ENCODE data around the gene DGCR2. TPM values are rescaled to one million over a fixed set of nuclear protein-coding genes. Genes with fewer than 3 reads are reported as not detected.

The DGCR2 gene
- polyA plus RNA-seq, 1 donor from 2014 or later: 67.1 TPM

- no peaks in the 10 kb centered on the region for H3K27me3 ChIP-seq (ENCODE audit: insufficient read depth, low read depth, low read length)
- TF ChIP-seq RAD21 (conservative IDR thresholded peaks at IDR 0.05): no peak
- no peak for TF ChIP-seq TAF1 (IDR thresholded peaks at IDR 0.05; ENCODE audit: low read depth)
- no peak for TF ChIP-seq EZH2 (IDR thresholded peaks at IDR 0.05; ENCODE audit: borderline replicate concordance, insufficient read depth, low read length, poor library complexity, severe bottlenecking)
- no peak for TF ChIP-seq EP300 (conservative IDR thresholded peaks at IDR 0.05; ENCODE audit: poor library complexity, severe bottlenecking)
- TF ChIP-seq SMC3 (conservative IDR thresholded peaks at IDR 0.05; ENCODE audit: poor library complexity): no peak
- TF ChIP-seq, protein P1, sequence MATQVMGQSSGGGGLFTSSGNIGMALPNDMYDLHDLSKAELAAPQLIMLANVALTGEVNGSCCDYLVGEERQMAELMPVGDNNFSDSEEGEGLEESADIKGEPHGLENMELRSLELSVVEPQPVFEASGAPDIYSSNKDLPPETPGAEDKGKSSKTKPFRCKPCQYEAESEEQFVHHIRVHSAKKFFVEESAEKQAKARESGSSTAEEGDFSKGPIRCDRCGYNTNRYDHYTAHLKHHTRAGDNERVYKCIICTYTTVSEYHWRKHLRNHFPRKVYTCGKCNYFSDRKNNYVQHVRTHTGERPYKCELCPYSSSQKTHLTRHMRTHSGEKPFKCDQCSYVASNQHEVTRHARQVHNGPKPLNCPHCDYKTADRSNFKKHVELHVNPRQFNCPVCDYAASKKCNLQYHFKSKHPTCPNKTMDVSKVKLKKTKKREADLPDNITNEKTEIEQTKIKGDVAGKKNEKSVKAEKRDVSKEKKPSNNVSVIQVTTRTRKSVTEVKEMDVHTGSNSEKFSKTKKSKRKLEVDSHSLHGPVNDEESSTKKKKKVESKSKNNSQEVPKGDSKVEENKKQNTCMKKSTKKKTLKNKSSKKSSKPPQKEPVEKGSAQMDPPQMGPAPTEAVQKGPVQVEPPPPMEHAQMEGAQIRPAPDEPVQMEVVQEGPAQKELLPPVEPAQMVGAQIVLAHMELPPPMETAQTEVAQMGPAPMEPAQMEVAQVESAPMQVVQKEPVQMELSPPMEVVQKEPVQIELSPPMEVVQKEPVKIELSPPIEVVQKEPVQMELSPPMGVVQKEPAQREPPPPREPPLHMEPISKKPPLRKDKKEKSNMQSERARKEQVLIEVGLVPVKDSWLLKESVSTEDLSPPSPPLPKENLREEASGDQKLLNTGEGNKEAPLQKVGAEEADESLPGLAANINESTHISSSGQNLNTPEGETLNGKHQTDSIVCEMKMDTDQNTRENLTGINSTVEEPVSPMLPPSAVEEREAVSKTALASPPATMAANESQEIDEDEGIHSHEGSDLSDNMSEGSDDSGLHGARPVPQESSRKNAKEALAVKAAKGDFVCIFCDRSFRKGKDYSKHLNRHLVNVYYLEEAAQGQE (IDR thresholded peaks at IDR 0.05; ENCODE audit: borderline replicate concordance): no peak
- TF ChIP-seq MXI1 (conservative IDR thresholded peaks at IDR 0.05; ENCODE audit: poor library complexity, severe bottlenecking): no peak
- TF ChIP-seq POLR2AphosphoS5 (IDR thresholded peaks at IDR 0.05): no peak
- TF ChIP-seq, protein P2, sequence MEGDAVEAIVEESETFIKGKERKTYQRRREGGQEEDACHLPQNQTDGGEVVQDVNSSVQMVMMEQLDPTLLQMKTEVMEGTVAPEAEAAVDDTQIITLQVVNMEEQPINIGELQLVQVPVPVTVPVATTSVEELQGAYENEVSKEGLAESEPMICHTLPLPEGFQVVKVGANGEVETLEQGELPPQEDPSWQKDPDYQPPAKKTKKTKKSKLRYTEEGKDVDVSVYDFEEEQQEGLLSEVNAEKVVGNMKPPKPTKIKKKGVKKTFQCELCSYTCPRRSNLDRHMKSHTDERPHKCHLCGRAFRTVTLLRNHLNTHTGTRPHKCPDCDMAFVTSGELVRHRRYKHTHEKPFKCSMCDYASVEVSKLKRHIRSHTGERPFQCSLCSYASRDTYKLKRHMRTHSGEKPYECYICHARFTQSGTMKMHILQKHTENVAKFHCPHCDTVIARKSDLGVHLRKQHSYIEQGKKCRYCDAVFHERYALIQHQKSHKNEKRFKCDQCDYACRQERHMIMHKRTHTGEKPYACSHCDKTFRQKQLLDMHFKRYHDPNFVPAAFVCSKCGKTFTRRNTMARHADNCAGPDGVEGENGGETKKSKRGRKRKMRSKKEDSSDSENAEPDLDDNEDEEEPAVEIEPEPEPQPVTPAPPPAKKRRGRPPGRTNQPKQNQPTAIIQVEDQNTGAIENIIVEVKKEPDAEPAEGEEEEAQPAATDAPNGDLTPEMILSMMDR (IDR thresholded peaks at IDR 0.05; ENCODE audit: poor library complexity, severe bottlenecking): no peak
- no peak overlapping the region for H3K27ac ChIP-seq (ENCODE audit: low read length)
- no peaks in the 10 kb centered on the region for H4K20me1 ChIP-seq (ENCODE audit: insufficient read depth)
- H3K4me3 ChIP-seq (ENCODE audit: low read length): no peak overlapping the region
- H3K9ac ChIP-seq (ENCODE audit: low read length): no peak overlapping the region
- no peaks in the 10 kb centered on the region for H3K36me3 ChIP-seq (ENCODE audit: insufficient read depth, low read length)
- H3K79me2 ChIP-seq (replicated peaks; ENCODE audit: insufficient read depth, low read length): no peaks in the 10 kb centered on the region
- H3F3A ChIP-seq (ENCODE audit: insufficient read depth, low read length, poor library complexity, severe bottlenecking): no peaks in the 10 kb centered on the region
- H3K9me2 ChIP-seq (ENCODE audit: insufficient read depth, low read length): no peaks in the 10 kb centered on the region
- H3K4me2 ChIP-seq (ENCODE audit: low read length): no peak overlapping the region
- no peak overlapping the region for H2AFZ ChIP-seq (ENCODE audit: low read depth, low read length)
- no peaks in the 10 kb centered on the region for H3K9me3 ChIP-seq (ENCODE audit: low read length)
Measured at GRCh38 chr22:19080853-19081252, 41.4 kb downstream of the DGCR2 start.

GRCh38 chr22:19079691-19080090 is 42.5 kb downstream of the DGCR2 start:
- no peaks in the 10 kb centered on the region for H3K9me3 ChIP-seq (ENCODE audit: low read length)
- no peak overlapping the region for H3K4me3 ChIP-seq (ENCODE audit: low read length)
- no peaks in the 10 kb centered on the region for H3K27me3 ChIP-seq (ENCODE audit: insufficient read depth, low read depth, low read length)
- no peaks in the 10 kb centered on the region for H3K79me2 ChIP-seq (replicated peaks; ENCODE audit: insufficient read depth, low read length)
- H3K4me2 ChIP-seq (ENCODE audit: low read length): no peak overlapping the region
- no peaks in the 10 kb centered on the region for H3F3A ChIP-seq (ENCODE audit: insufficient read depth, low read length, poor library complexity, severe bottlenecking)
- TF ChIP-seq POLR2AphosphoS5 (IDR thresholded peaks at IDR 0.05) (no peak), RAD21 (conservative IDR thresholded peaks at IDR 0.05) (no peak), TAF1 (IDR thresholded peaks at IDR 0.05; ENCODE audit: low read depth) (no peak), EP300 (conservative IDR thresholded peaks at IDR 0.05; ENCODE audit: poor library complexity, severe bottlenecking) (no peak), SMC3 (conservative IDR thresholded peaks at IDR 0.05; ENCODE audit: poor library complexity) (no peak), MXI1 (conservative IDR thresholded peaks at IDR 0.05; ENCODE audit: poor library complexity, severe bottlenecking) (no peak), EZH2 (IDR thresholded peaks at IDR 0.05; ENCODE audit: borderline replicate concordance, insufficient read depth, low read length, poor library complexity, severe bottlenecking) (no peak)
- TF ChIP-seq, protein P2 (IDR thresholded peaks at IDR 0.05; ENCODE audit: poor library complexity, severe bottlenecking): no peak
- TF ChIP-seq, protein P1 (IDR thresholded peaks at IDR 0.05; ENCODE audit: borderline replicate concordance): no peak
- H3K27ac ChIP-seq (ENCODE audit: low read length): no peak overlapping the region
- no peaks in the 10 kb centered on the region for H3K9me2 ChIP-seq (ENCODE audit: insufficient read depth, low read length)
- no peaks in the 10 kb centered on the region for H3K36me3 ChIP-seq (ENCODE audit: insufficient read depth, low read length)
- no peaks in the 10 kb centered on the region for H4K20me1 ChIP-seq (ENCODE audit: insufficient read depth)
- no peak overlapping the region for H2AFZ ChIP-seq (ENCODE audit: low read depth, low read length)
- no peak overlapping the region for H3K9ac ChIP-seq (ENCODE audit: low read length)
